SK-N-SH (cell line): ENCODE measurements around the gene RNF166. TPM values are rescaled to one million over a fixed set of nuclear protein-coding genes. Genes with fewer than 3 reads are reported as not detected.
A peak's percentile ranks its signal among the peaks of the same experiment; 100 is the strongest.

Experiments used
- CTCF ChIA-PET: fragments of 300-600, 350-600 bp; formaldehyde crosslinking; extraction: SDS; loops from one replicate; lab custom pipeline; 2021; lab: Yijun Ruan, JAX
- POLR2A ChIA-PET: fragments of 350-600 bp; sonication (Branson Sonifier 250); formaldehyde crosslinking; extraction: SDS; loops from one replicate; lab custom pipeline; 2020; ENCODE audit warnings: antibody characterized with exemption, inconsistent platforms; lab: Yijun Ruan, JAX
- DNase-seq: peaks from one replicate; pipeline ENCODE4 v3.0.0; 2012
- H2AFZ ChIP-seq: fragments of 200-600 bp; sonication (generic); 2 replicates; pipeline ENCODE4 v1.8.1; 2016; ENCODE audit warnings: antibody characterized with exemption, mild to moderate bottlenecking, low read depth
- H3F3A ChIP-seq: fragments of 200-600 bp; sonication (generic); replicated peaks from 2 replicates; pipeline ENCODE3; 2016; ENCODE audit warnings: antibody characterized with exemption, mild to moderate bottlenecking; ENCODE audit not compliant: insufficient read depth
- H3K27ac ChIP-seq, 2 experiments: fragments of 200-500 bp in 1 of 2; fragments of 200-600 bp in 1 of 2; sonication (Bioruptor generic) in 1 of 2; sonication (generic), shearing (Covaris generic) in 1 of 2; 2 replicates each; pipeline versions ENCODE4 v1.5.1 to v1.6.1; 2014 to 2016; ENCODE audit warnings: low read depth in 2 of 2, inconsistent platforms in 1 of 2, low read length in 1 of 2, mild to moderate bottlenecking in 1 of 2, mixed read lengths in 1 of 2
- H3K27me3 ChIP-seq: fragments of 200-600 bp; sonication (generic), shearing (Covaris generic); 2 replicates; pipeline ENCODE4 v1.6.1; 2016; ENCODE audit warnings: mixed run types; ENCODE audit not compliant: insufficient read depth
- H3K36me3 ChIP-seq, 2 experiments: fragments of 200-500 bp in 1 of 2; fragments of 200-600 bp in 1 of 2; sonication (Bioruptor generic) in 1 of 2; sonication (generic) in 1 of 2; replicated peaks in 1 of 2; 2 replicates each; pipeline versions ENCODE3 to v1.5.1; 2014 to 2016; ENCODE audit warnings: low read length in 1 of 2, mild to moderate bottlenecking in 1 of 2; ENCODE audit not compliant: insufficient read depth in 2 of 2, control insufficient read depth in 1 of 2
- H3K4me1 ChIP-seq, 2 experiments: fragments of 200-500 bp in 1 of 2; fragments of 200-600 bp in 1 of 2; sonication (Bioruptor generic) in 1 of 2; sonication (generic), shearing (Covaris generic) in 1 of 2; 2 replicates each; pipeline versions ENCODE4 v1.5.1 to v1.6.1; 2014 to 2016; ENCODE audit warnings: low read depth in 1 of 2, low read length in 1 of 2, mixed run types in 1 of 2; ENCODE audit not compliant: insufficient read depth in 2 of 2, control insufficient read depth in 1 of 2
- H3K4me2 ChIP-seq: fragments of 200-600 bp; sonication (generic), shearing (Covaris generic); 2 replicates; pipeline ENCODE4 v1.6.1; 2017; ENCODE audit warnings: mixed run types
- H3K4me3 ChIP-seq, 2 experiments: fragments of 200-500 bp in 1 of 2; fragments of 200-600 bp in 1 of 2; sonication (Bioruptor generic) in 1 of 2; sonication (generic), shearing (Covaris generic) in 1 of 2; 2 replicates each; pipeline versions ENCODE4 v1.5.1 to v1.8.1; 2014 to 2016; ENCODE audit warnings: low read depth in 2 of 2, inconsistent platforms in 1 of 2, low read length in 1 of 2, mild to moderate bottlenecking in 1 of 2, mixed read lengths in 1 of 2, moderate library complexity in 1 of 2
- H3K79me2 ChIP-seq: fragments of 200-600 bp; sonication (generic); 2 replicates; pipeline ENCODE4 v1.8.1; 2017; ENCODE audit warnings: mild to moderate bottlenecking; ENCODE audit not compliant: insufficient read depth
- H3K9ac ChIP-seq: fragments of 200-600 bp; sonication (generic); 2 replicates; pipeline ENCODE4 v1.6.1; 2017; ENCODE audit warnings: mixed run types
- H3K9me2 ChIP-seq: fragments of 200-600 bp; sonication (generic); 2 replicates; pipeline ENCODE4 v1.6.1; 2017; ENCODE audit warnings: mixed run types
- H3K9me3 ChIP-seq: fragments of 200-600 bp; sonication (generic); 2 replicates; pipeline ENCODE4 v1.6.1; 2017; ENCODE audit warnings: mixed run types, mild to moderate bottlenecking, moderate library complexity
- H4K20me1 ChIP-seq: fragments of 200-600 bp; sonication (generic); 2 replicates; pipeline ENCODE4 v1.6.1; 2017; ENCODE audit warnings: mild to moderate bottlenecking, mixed run types; ENCODE audit not compliant: insufficient read depth
- CHD2 ChIP-seq: fragments of 150-350 bp; IDR thresholded peaks from 2 replicates; pipeline ENCODE4 v1.6.1; 2018; ENCODE audit warnings: low read length; ENCODE audit not compliant: partially characterized antibody
- CTCF ChIP-seq: fragments of 200-600 bp; sonication (generic); IDR thresholded peaks from 2 replicates; pipeline ENCODE4 v1.6.1; 2017; ENCODE audit warnings: antibody characterized with exemption, mild to moderate bottlenecking, moderate library complexity
- FOXJ3 ChIP-seq: sonication (generic); formaldehyde crosslinking; IDR thresholded peaks from 2 replicates; pipeline ENCODE4 v1.5.1; 2020; ENCODE audit warnings: mild to moderate bottlenecking, missing genetic modification reagents
- FOXM1 ChIP-seq: IDR thresholded peaks from 2 replicates; pipeline ENCODE4 v1.4.0; 2012; ENCODE audit warnings: low read depth, mild to moderate bottlenecking
- GATA2 ChIP-seq: sonication (generic); formaldehyde crosslinking; IDR thresholded peaks from 2 replicates; pipeline ENCODE4 v1.5.0; 2020; ENCODE audit warnings: mild to moderate bottlenecking, missing genetic modification reagents
- IRF3 ChIP-seq: fragments of 150-350 bp; IDR thresholded peaks from 2 replicates; pipeline ENCODE4 v1.6.1; 2016; ENCODE audit warnings: mild to moderate bottlenecking, low read depth, low read length
- MAX ChIP-seq: IDR thresholded peaks from 2 replicates; pipeline ENCODE4 v1.4.0; 2012; ENCODE audit warnings: low read depth
- MEF2A ChIP-seq: IDR thresholded peaks from 2 replicates; pipeline ENCODE4 v1.4.0; 2012; ENCODE audit warnings: low read depth, borderline replicate concordance
- NRF1 ChIP-seq: IDR thresholded peaks from 2 replicates; pipeline ENCODE4 v1.6.1; 2012; ENCODE audit warnings: low read depth, mild to moderate bottlenecking, low read length
- RAD21 ChIP-seq: IDR thresholded peaks from 2 replicates; pipeline ENCODE4 v1.6.1; 2012; ENCODE audit warnings: mild to moderate bottlenecking, low read length
- REST ChIP-seq: IDR thresholded peaks from 2 replicates; pipeline ENCODE4 v1.6.1; 2012; ENCODE audit warnings: mild to moderate bottlenecking, low read depth, low read length, moderate library complexity
- RFX5 ChIP-seq: IDR thresholded peaks from 2 replicates; pipeline ENCODE4 v1.6.1; 2012; ENCODE audit warnings: mild to moderate bottlenecking, improper control_type of control experiment, low read length
- RXRA ChIP-seq: IDR thresholded peaks from 2 replicates; pipeline ENCODE4 v1.4.0; 2012; ENCODE audit warnings: low read depth, mild to moderate bottlenecking, borderline replicate concordance
- SMC3 ChIP-seq: IDR thresholded peaks from 2 replicates; pipeline ENCODE4 v1.6.1; 2012; ENCODE audit warnings: low read depth, low read length, improper control_type of control experiment
- TAF1 ChIP-seq: IDR thresholded peaks from 2 replicates; pipeline ENCODE4 v1.6.1; 2012; ENCODE audit warnings: low read depth, mild to moderate bottlenecking, low read length, moderate library complexity, borderline replicate concordance
- TCF12 ChIP-seq: IDR thresholded peaks from 2 replicates; pipeline ENCODE4 v1.4.0; 2012
- TEAD4 ChIP-seq: IDR thresholded peaks from 2 replicates; pipeline ENCODE4 v1.4.0; 2012; ENCODE audit warnings: mild to moderate bottlenecking, borderline replicate concordance; ENCODE audit not compliant: insufficient read depth
- WGBS: methylation state at CpG from one replicate; pipeline ENCODE4 v1.1.6; 2017; ENCODE audit warnings: low lambda C conversion rate; 5-methylcytosine and 5-hydroxymethylcytosine counted together
- polyA plus RNA-seq, 3 experiments: library from polyadenylated mRNA; depleted of rRNA; stranded (reverse); fragments of >200 nt; gene quantifications; 2 replicates each; pipeline ENCODE4 v1.2.3, GENCODE V29; 2012
- TF ChIP-seq, protein P1 (sequence below): IDR thresholded peaks from 2 replicates; pipeline ENCODE4 v1.4.0; 2012; ENCODE audit warnings: low read depth, borderline replicate concordance

The RNF166 gene
- polyA plus RNA-seq, 1 of the 3 experiments (the other 2 are of a cell fraction): 17.2 TPM

- H3K9me2 ChIP-seq: no peaks in the 10 kb centered on the region
- CTCF ChIA-PET: interaction anchor here (0.8 kb wide), 1 partner anchor 12 kb away, joined by 3 read pairs; no protein-coding TSS in a partner anchor
Observed at GRCh38 chr16:88725609-88726407, 19.6 kb upstream of the RNF166 start.

More at GRCh38 chr16:88725609-88726407, 19.6 kb upstream of the RNF166 start:
- POLR2A ChIA-PET: interaction anchor here (0.6 to 0.8 kb wide), 2 partner anchors 61 to 368 kb away, joined by 3 read pairs; partner anchors contain the start of gene ACSF3
- no peak overlapping the region for H2AFZ ChIP-seq
- no peak overlapping the region for H3K4me2 ChIP-seq
- 0 out of 2 replicates have a peak, but pooled peaks cover 3% of the 10 kb centered on the region for H4K20me1 ChIP-seq
- peaks cover 5 to 54% of the 10 kb centered on the region in 2 experiments for H3K36me3 ChIP-seq
- peaks cover 0 to 40% of the 10 kb centered on the region in 2 experiments; a peak in 1 of 4 replicates for H3K4me1 ChIP-seq
- DNase-seq: peak; percentile 61
- H3K9me3 ChIP-seq: no peaks in the 10 kb centered on the region
- no peaks in the 10 kb centered on the region for H3F3A ChIP-seq
- no peak overlapping the region for H3K9ac ChIP-seq
- WGBS: 83% methylated on average over 28 of the region's 32 CpGs
- peaks cover 8% of the 10 kb centered on the region; the same call in 1 of the 2 replicates for H3K79me2 ChIP-seq
- no peak overlapping the region for H3K4me3 ChIP-seq
- no peaks in the 10 kb centered on the region for H3K27me3 ChIP-seq
- H3K27ac ChIP-seq: no peak overlapping the region; a peak in 1 of 4 replicates
- TF ChIP-seq CTCF (no peak), TAF1 (no peak), RXRA (no peak), TCF12 (no peak), CHD2 (no peak), FOXM1 (no peak), MEF2A (no peak), SMC3 (no peak), NRF1 (no peak), RFX5 (no peak), TEAD4 (no peak), IRF3 (no peak), MAX (no peak), RAD21 (no peak), FOXJ3 (CRISPR knock-in tag) (no peak), GATA2 (CRISPR knock-in tag) (no peak), REST (no peak)
- TF ChIP-seq, protein P1, sequence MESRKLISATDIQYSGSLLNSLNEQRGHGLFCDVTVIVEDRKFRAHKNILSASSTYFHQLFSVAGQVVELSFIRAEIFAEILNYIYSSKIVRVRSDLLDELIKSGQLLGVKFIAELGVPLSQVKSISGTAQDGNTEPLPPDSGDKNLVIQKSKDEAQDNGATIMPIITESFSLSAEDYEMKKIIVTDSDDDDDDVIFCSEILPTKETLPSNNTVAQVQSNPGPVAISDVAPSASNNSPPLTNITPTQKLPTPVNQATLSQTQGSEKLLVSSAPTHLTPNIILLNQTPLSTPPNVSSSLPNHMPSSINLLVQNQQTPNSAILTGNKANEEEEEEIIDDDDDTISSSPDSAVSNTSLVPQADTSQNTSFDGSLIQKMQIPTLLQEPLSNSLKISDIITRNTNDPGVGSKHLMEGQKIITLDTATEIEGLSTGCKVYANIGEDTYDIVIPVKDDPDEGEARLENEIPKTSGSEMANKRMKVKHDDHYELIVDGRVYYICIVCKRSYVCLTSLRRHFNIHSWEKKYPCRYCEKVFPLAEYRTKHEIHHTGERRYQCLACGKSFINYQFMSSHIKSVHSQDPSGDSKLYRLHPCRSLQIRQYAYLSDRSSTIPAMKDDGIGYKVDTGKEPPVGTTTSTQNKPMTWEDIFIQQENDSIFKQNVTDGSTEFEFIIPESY: no peak
- TF ChIP-seq, all 33 proteins: peak for 0
